Ascending aorta (tissue), 2 donors: Measurements from ENCODE around the gene EHBP1. TPM values are rescaled to one million over a fixed set of nuclear protein-coding genes. Genes with fewer than 3 reads are reported as not detected.

Experiments used
- DNase-seq, 2 donors: peaks; one replicate each; pipeline ENCODE4 v3.0.0-alpha.2; 2019; ENCODE audit warnings: low spot score in 2 of 2
- H3K27ac ChIP-seq, 2 donors: fragments of 200-600 bp; sonication (generic); one replicate each; pipeline ENCODE4 v1.5.1; 2016 to 2017; ENCODE audit warnings: mild to moderate bottlenecking in 1 of 2
- H3K27me3 ChIP-seq: fragments of 200-600 bp; sonication (generic); one replicate; pipeline ENCODE4 v1.5.1; 2017
- H3K36me3 ChIP-seq, 2 donors: fragments of 200-600 bp; sonication (generic); one replicate each; pipeline ENCODE4 v1.5.1; 2016
- H3K4me1 ChIP-seq, 2 donors: fragments of 200-600 bp; sonication (generic); one replicate each; pipeline ENCODE4 v1.5.1; 2016 to 2017; ENCODE audit warnings: mild to moderate bottlenecking in 1 of 2
- H3K4me3 ChIP-seq, 2 donors: fragments of 200-600 bp; sonication (generic); one replicate each; pipeline ENCODE4 v1.5.1; 2016 to 2017; ENCODE audit warnings: mild to moderate bottlenecking in 1 of 2
- H3K9me3 ChIP-seq, 2 donors: fragments of 200-600 bp; sonication (generic); one replicate each; pipeline ENCODE4 v1.5.1; 2016
- intact Hi-C: fragments of 100-400 bp; cut with DNase I; formaldehyde crosslinking; loops from one replicate; pipeline ENCODE4 v1.15.1; 2023
- total RNA-seq: library from RNA; depleted of rRNA; stranded (reverse); fragments of >200 nt; gene quantifications from one replicate; pipeline ENCODE4 v1.1.0, GENCODE V29; 2016
- TF ChIP-seq, protein P1 (sequence below), 3 experiments: fragments of 200-600 bp in 2 of 3; fragments of 450-650 bp in 1 of 3; sonication (generic) in 2 of 3; IDR thresholded peaks; one replicate each; pipeline ENCODE4 v1.5.1; 2016 to 2019; ENCODE audit warnings: antibody characterized with exemption in 3 of 3, mild to moderate bottlenecking in 1 of 3, moderate library complexity in 1 of 3

Gene EHBP1
- total RNA-seq, 1 donor from 2014 or later: 19.9 TPM

DNA sequence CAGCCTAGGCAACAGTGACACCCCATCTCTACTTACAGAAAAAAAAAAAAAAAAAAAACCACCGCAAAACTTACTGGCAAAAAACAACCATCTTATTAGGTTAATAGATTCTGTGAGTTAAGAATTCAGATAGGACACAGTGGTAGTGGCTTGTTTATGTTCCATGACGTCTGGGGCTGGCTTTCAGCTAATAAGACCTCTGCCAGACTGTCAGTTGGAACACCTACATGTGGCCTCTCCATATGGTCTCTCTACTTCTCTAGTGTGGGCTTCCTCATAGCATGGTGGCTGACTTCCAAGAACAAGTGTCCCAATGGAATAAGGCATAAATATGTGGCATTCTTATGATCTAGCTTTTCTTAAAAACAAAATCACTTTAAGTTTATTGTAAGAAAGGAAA is 251.1 kb downstream of the EHBP1 start:
- TF ChIP-seq, protein P1, sequence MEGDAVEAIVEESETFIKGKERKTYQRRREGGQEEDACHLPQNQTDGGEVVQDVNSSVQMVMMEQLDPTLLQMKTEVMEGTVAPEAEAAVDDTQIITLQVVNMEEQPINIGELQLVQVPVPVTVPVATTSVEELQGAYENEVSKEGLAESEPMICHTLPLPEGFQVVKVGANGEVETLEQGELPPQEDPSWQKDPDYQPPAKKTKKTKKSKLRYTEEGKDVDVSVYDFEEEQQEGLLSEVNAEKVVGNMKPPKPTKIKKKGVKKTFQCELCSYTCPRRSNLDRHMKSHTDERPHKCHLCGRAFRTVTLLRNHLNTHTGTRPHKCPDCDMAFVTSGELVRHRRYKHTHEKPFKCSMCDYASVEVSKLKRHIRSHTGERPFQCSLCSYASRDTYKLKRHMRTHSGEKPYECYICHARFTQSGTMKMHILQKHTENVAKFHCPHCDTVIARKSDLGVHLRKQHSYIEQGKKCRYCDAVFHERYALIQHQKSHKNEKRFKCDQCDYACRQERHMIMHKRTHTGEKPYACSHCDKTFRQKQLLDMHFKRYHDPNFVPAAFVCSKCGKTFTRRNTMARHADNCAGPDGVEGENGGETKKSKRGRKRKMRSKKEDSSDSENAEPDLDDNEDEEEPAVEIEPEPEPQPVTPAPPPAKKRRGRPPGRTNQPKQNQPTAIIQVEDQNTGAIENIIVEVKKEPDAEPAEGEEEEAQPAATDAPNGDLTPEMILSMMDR (IDR thresholded peaks at IDR 0.05): no peak
- Histone ChIP-seq H3K27me3 (no peaks in the 10 kb centered on the region), H3K9me3 (no peaks in the 10 kb centered on the region), H3K27ac (no peak overlapping the region), H3K4me1 (no peaks in the 10 kb centered on the region), H3K36me3 (peaks cover 0 to 4% of the 10 kb centered on the region in 2 donors), H3K4me3 (no peak overlapping the region)
- DNase-seq: no peak
- intact Hi-C loops: no loop called here

DNA sequence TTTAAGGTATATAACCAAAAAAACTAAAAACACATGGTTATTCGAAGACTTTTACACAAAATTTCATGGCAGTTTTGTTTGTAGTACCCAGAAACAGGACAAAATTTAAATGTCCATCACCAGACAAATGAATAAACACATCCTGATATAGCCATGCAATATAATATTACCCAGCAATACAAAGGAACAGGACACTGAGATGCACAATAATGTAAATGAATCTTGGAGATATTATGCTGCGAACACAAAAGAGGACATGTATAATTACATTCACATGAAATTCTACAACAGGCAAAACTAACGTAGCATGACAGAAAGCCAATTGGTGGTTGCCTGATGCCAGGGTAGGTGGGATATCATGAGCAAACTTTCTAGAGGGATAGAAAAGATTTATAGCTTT is 252.7 kb downstream of the EHBP1 start:
- peaks cover 0 to 4% of the 10 kb centered on the region in 2 donors for H3K36me3 ChIP-seq
- H3K4me1 ChIP-seq: no peaks in the 10 kb centered on the region
- TF ChIP-seq, protein P1 (IDR thresholded peaks at IDR 0.05): no peak
- H3K27me3 ChIP-seq: no peaks in the 10 kb centered on the region
- no peak overlapping the region for H3K4me3 ChIP-seq
- H3K27ac ChIP-seq: no peak overlapping the region
- no peaks in the 10 kb centered on the region for H3K9me3 ChIP-seq
- intact Hi-C loops: no loop called here
- DNase-seq: no peak

DNA sequence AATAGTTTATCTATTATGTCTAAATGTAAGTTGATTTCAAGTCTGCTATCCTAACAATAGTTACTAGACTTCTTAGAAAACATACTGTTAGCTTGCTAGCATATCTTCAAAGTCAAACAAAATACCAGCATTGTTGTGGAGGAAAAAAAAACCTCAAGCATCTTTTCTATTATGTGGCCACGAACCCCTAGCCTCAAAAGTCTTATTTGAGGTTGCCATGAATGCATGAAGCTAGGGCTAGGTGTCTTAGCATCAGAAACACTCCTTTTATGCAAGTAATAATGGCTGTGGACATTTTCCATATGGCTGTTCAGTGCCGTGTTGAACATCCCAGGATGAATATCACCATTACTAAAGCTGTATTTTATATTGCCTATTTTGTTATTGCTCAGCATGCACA is 258.5 kb downstream of the EHBP1 start:
- Histone ChIP-seq H3K4me3 (no peak overlapping the region), H3K9me3 (no peaks in the 10 kb centered on the region), H3K4me1 (no peaks in the 10 kb centered on the region), H3K27ac (no peak overlapping the region), H3K36me3 (peaks cover 0 to 5% of the 10 kb centered on the region in 2 donors), H3K27me3 (no peaks in the 10 kb centered on the region)
- intact Hi-C loops: no loop called here
- DNase-seq: no peak
- TF ChIP-seq, protein P1 (IDR thresholded peaks at IDR 0.05): no peak

DNA sequence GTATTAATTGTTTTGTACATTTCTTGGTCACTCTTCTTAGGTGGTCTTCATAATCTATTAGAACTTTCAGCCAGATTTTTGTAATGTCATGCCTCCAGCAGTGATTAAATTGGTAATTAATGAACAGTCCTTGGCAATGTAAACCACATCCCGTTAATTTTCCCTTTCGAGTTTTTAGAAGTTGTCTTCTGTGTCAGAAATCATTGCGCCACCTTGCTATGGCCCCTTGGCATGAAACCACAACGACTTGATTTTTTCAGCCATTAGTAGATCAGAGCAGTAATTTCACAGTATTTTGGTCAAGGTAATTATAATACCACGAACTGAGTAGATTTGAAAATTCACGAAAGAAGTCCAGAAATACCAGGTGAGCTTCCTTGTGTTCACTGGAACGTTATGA is 259.2 kb downstream of the EHBP1 start:
- TF ChIP-seq, protein P1 (IDR thresholded peaks at IDR 0.05): no peak

DNA sequence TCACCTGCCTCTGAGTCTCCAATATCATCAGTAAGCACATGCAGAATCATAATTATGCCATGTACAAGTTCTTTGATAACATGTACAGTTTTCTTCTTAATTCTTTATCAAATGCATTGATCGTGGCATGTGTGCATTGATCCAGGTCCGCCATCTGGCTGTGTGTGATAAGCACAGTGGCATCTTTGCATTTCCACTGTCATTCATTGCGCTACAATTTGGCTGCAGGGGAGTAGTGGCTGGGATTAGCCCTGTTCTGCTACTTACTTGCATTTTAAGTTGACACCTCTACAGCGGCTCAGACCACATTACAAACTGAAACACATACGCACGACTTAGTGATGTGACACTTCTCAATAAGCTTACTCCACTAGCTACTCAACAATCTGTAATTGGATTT is 261.5 kb downstream of the EHBP1 start:
- no peaks in the 10 kb centered on the region for H3K4me1 ChIP-seq

More for the DNA sequence above, 259.2 kb downstream of the EHBP1 start:
- intact Hi-C loops: no loop called here
- no peak overlapping the region for H3K27ac ChIP-seq
- H3K9me3 ChIP-seq: no peaks in the 10 kb centered on the region
- no peak for DNase-seq
- H3K4me1 ChIP-seq: no peaks in the 10 kb centered on the region
- H3K27me3 ChIP-seq: no peaks in the 10 kb centered on the region
- H3K36me3 ChIP-seq: peaks cover 0 to 5% of the 10 kb centered on the region in 2 donors
- H3K4me3 ChIP-seq: no peak overlapping the region

More for the DNA sequence above, 261.5 kb downstream of the EHBP1 start:
- intact Hi-C loops: no loop called here
- H3K27me3 ChIP-seq: no peaks in the 10 kb centered on the region
- no peaks in the 10 kb centered on the region for H3K9me3 ChIP-seq
- H3K36me3 ChIP-seq: peaks cover 0 to 5% of the 10 kb centered on the region in 2 donors
- no peak for DNase-seq
- TF ChIP-seq, protein P1 (IDR thresholded peaks at IDR 0.05): no peak
- H3K4me3 ChIP-seq: no peak overlapping the region
- no peak overlapping the region for H3K27ac ChIP-seq
